ENCODE measurements around the gene POMGNT1. TPM values are rescaled to one million over a fixed set of nuclear protein-coding genes. Genes with fewer than 3 reads are reported as not detected.

The POMGNT1 gene
- polyA plus RNA-seq, 1 donor from 2014 or later = 128 TPM

GRCh38 chr1:46179138-46180081, 18.8 kb downstream of the POMGNT1 start:
- Histone ChIP-seq H3K27ac (ENCODE audit: low read length) (no peak overlapping the region), H3K4me3 (ENCODE audit: low read length) (no peak overlapping the region)

DNA sequence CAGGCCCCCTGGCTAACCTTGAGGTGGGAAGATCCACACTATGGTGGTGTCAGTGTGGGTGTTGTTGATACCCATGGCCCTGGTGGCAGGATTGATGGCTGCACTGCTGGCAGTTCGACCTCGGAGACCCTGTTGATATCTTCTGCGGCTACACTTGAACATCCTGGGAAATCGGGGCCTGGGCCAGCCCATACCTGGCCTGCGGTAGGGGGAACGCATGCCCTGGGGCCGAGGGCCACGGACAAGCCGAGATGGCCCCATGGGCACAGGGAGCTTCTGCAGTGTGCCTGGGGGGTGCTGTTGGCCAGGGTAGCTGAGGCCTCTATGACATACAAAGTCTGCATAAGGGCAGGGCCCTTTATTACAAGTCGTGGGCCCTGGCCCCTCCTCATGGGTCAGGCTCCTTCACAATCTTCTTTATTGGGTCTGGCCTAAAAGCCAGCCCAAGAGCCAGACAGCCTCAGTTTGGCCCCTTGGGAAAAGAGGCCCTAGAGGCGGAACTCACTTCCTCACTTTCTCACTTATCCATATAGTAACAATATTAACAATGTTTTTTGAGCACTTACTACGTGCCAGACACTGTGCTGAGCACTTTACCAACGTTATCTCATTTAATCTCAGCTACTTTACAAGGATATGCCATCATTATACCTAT, 21.9 kb downstream of the POMGNT1 start, which contains the start of gene P3R3URF:
TSS of gene P3R3URF (minus strand) at position 278 of the 655 bp plus-strand sequence. CDS start at position 261, 17 bp downstream.
- H3K9me2 ChIP-seq (ENCODE audit: insufficient read depth, low read length) = no peaks in the 10 kb centered on the region
- no peak within 1 kb of the TSS for H3K4me3 ChIP-seq (ENCODE audit: low read length)
- peak within 1 kb of the TSS; percentile 57 for H3K27ac ChIP-seq (ENCODE audit: low read length)
- H3K9me3 ChIP-seq (ENCODE audit: low read length) = no peaks in the 10 kb centered on the region
- no peaks in the 10 kb centered on the region for H3K36me3 ChIP-seq (ENCODE audit: insufficient read depth, low read length)
- no peak within 1 kb of the TSS for H3K4me2 ChIP-seq (ENCODE audit: low read length)
- H4K20me1 ChIP-seq (ENCODE audit: insufficient read depth) = no peaks in the 10 kb centered on the region
- no peak within 1 kb of the TSS for H2AFZ ChIP-seq (ENCODE audit: low read depth, low read length)
- no peaks in the 10 kb centered on the region for H3K79me2 ChIP-seq (replicated peaks; ENCODE audit: insufficient read depth, low read length)
- no peak within 1 kb of the TSS for H3K9ac ChIP-seq (ENCODE audit: low read length)
- no peaks in the 10 kb centered on the region for H3F3A ChIP-seq (ENCODE audit: insufficient read depth, low read length, poor library complexity, severe bottlenecking)
- TF ChIP-seq MXI1 (conservative IDR thresholded peaks at IDR 0.05; ENCODE audit: poor library complexity, severe bottlenecking) = no peak
- TF ChIP-seq EP300 (conservative IDR thresholded peaks at IDR 0.05; ENCODE audit: poor library complexity, severe bottlenecking) = no peak
- no peak for TF ChIP-seq RAD21 (conservative IDR thresholded peaks at IDR 0.05)
- no peak for TF ChIP-seq POLR2AphosphoS5 (IDR thresholded peaks at IDR 0.05)
- TF ChIP-seq, protein P1, sequence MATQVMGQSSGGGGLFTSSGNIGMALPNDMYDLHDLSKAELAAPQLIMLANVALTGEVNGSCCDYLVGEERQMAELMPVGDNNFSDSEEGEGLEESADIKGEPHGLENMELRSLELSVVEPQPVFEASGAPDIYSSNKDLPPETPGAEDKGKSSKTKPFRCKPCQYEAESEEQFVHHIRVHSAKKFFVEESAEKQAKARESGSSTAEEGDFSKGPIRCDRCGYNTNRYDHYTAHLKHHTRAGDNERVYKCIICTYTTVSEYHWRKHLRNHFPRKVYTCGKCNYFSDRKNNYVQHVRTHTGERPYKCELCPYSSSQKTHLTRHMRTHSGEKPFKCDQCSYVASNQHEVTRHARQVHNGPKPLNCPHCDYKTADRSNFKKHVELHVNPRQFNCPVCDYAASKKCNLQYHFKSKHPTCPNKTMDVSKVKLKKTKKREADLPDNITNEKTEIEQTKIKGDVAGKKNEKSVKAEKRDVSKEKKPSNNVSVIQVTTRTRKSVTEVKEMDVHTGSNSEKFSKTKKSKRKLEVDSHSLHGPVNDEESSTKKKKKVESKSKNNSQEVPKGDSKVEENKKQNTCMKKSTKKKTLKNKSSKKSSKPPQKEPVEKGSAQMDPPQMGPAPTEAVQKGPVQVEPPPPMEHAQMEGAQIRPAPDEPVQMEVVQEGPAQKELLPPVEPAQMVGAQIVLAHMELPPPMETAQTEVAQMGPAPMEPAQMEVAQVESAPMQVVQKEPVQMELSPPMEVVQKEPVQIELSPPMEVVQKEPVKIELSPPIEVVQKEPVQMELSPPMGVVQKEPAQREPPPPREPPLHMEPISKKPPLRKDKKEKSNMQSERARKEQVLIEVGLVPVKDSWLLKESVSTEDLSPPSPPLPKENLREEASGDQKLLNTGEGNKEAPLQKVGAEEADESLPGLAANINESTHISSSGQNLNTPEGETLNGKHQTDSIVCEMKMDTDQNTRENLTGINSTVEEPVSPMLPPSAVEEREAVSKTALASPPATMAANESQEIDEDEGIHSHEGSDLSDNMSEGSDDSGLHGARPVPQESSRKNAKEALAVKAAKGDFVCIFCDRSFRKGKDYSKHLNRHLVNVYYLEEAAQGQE (IDR thresholded peaks at IDR 0.05; ENCODE audit: borderline replicate concordance) = no peak
- TF ChIP-seq CTCF (IDR thresholded peaks at IDR 0.05; ENCODE audit: poor library complexity, severe bottlenecking) = no peak
- no peak for TF ChIP-seq SMC3 (conservative IDR thresholded peaks at IDR 0.05; ENCODE audit: poor library complexity)
- TF ChIP-seq EZH2 (IDR thresholded peaks at IDR 0.05; ENCODE audit: borderline replicate concordance, insufficient read depth, low read length, poor library complexity, severe bottlenecking) = no peak
- TF ChIP-seq TAF1 (IDR thresholded peaks at IDR 0.05; ENCODE audit: low read depth) = no peak
- no peaks in the 10 kb centered on the region for H3K27me3 ChIP-seq (ENCODE audit: insufficient read depth, low read depth, low read length)

More at GRCh38 chr1:46179138-46180081, 18.8 kb downstream of the POMGNT1 start:
- H3K9me3 ChIP-seq (ENCODE audit: low read length) = no peaks in the 10 kb centered on the region
- no peaks in the 10 kb centered on the region for H3K79me2 ChIP-seq (replicated peaks; ENCODE audit: insufficient read depth, low read length)
- H3F3A ChIP-seq (ENCODE audit: insufficient read depth, low read length, poor library complexity, severe bottlenecking) = no peaks in the 10 kb centered on the region
- no peak overlapping the region for H3K4me2 ChIP-seq (ENCODE audit: low read length)
- TF ChIP-seq EP300 (conservative IDR thresholded peaks at IDR 0.05; ENCODE audit: poor library complexity, severe bottlenecking) = no peak
- peak; percentile 97 for TF ChIP-seq CTCF (IDR thresholded peaks at IDR 0.05; ENCODE audit: poor library complexity, severe bottlenecking)
- no peak for TF ChIP-seq POLR2AphosphoS5 (IDR thresholded peaks at IDR 0.05)
- TF ChIP-seq MXI1 (conservative IDR thresholded peaks at IDR 0.05; ENCODE audit: poor library complexity, severe bottlenecking) = peak; percentile 33
- peak; percentile 97 for TF ChIP-seq RAD21 (conservative IDR thresholded peaks at IDR 0.05)
- peak; percentile 92 for TF ChIP-seq SMC3 (conservative IDR thresholded peaks at IDR 0.05; ENCODE audit: poor library complexity)
- H3K9ac ChIP-seq (ENCODE audit: low read length) = peak overlapping the region; percentile 26
- H3K9me2 ChIP-seq (ENCODE audit: insufficient read depth, low read length) = no peaks in the 10 kb centered on the region
- H3K27me3 ChIP-seq (ENCODE audit: insufficient read depth, low read depth, low read length) = no peaks in the 10 kb centered on the region
- no peaks in the 10 kb centered on the region for H4K20me1 ChIP-seq (ENCODE audit: insufficient read depth)
- no peak overlapping the region for H2AFZ ChIP-seq (ENCODE audit: low read depth, low read length)
- H3K36me3 ChIP-seq (ENCODE audit: insufficient read depth, low read length) = no peaks in the 10 kb centered on the region

All from neural cell (in vitro differentiated cells).